GM12874 (cell line): Measurements from ENCODE around the gene TRIM44.

Experiments used
- CTCF ChIP-seq: IDR thresholded peaks from 2 replicates; pipeline ENCODE4 v1.5.1; 2011; ENCODE audit warnings: low read depth, mild to moderate bottlenecking, control low read depth, low read length, moderate library complexity; ENCODE audit not compliant: insufficient read depth

Gene TRIM44

GRCh38 chr11:35654711-35655110, 7.9 kb upstream of the TRIM44 start:
- no peak for TF ChIP-seq CTCF

- TF ChIP-seq CTCF: no peak
Observed at GRCh38 chr11:35655254-35655653, 7.3 kb upstream of the TRIM44 start.

GRCh38 chr11:35655856-35656255, 6.7 kb upstream of the TRIM44 start:
- TF ChIP-seq CTCF: no peak

GRCh38 chr11:35658020-35658948, 4.3 kb upstream of the TRIM44 start:
- TF ChIP-seq CTCF: no peak

GRCh38 chr11:35661534-35661933, 1.0 kb upstream of the TRIM44 start:
- no peak for TF ChIP-seq CTCF

GRCh38 chr11:35662061-35662648, 420 bp upstream of the TRIM44 start:
- TF ChIP-seq CTCF: no peak

GRCh38 chr11:35663408-35663702, 780 bp downstream of the TRIM44 start:
- no peak for TF ChIP-seq CTCF
